GM19238 (cell line): ENCODE measurements around the gene BRD4.
"Not testable (repeated sequence)": the region's sequence is repeated elsewhere in the genome, so short reads cannot be mapped to it uniquely, and the experiment has no call there.

Experiments used
- DNase-seq: peaks from one replicate; pipeline ENCODE4 v3.0.0; 2011; ENCODE audit warnings: low spot score; ENCODE audit not compliant: insufficient read length

Gene BRD4

GRCh38 chr19:15332311-15332996 lies at the start of gene BRD4:
Gene BRD4 (minus strand): TSS chr19:15332539. CDS start chr19:15273099, 59,440 bp downstream.
- DNase-seq = peak; percentile 81

- DNase-seq = no peak
These were observed 49.5 kb upstream of the BRD4 start for GRCh38 chr19:15381864-15382263.

GRCh38 chr19:15381429-15381828 lies 49.1 kb upstream of the BRD4 start:
- no peak for DNase-seq

GRCh38 chr19:15379999-15380647 lies 47.8 kb upstream of the BRD4 start:
- peak; percentile 39 for DNase-seq

- peak; percentile 99 for DNase-seq
These were observed 47.0 kb upstream of the BRD4 start, which contains the start of gene AKAP8 for GRCh38 chr19:15379083-15379998. Gene AKAP8 (minus strand): TSS chr19:15379787. CDS start chr19:15379731, 56 bp downstream.

GRCh38 chr19:15378534-15379082 lies 46.3 kb upstream of the BRD4 start:
- peak; percentile 75 for DNase-seq

- no peak for DNase-seq
These were observed 42.6 kb upstream of the BRD4 start for GRCh38 chr19:15374796-15375440.

GRCh38 chr19:15374105-15374651 lies 41.8 kb upstream of the BRD4 start:
- no peak for DNase-seq

- DNase-seq = no peak
These were observed 41.3 kb upstream of the BRD4 start for GRCh38 chr19:15373644-15374043.

- no peak for DNase-seq
These were observed 40.6 kb upstream of the BRD4 start for GRCh38 chr19:15372891-15373301.

GRCh38 chr19:15372470-15372869 lies 40.1 kb upstream of the BRD4 start:
- no peak for DNase-seq

- no peak for DNase-seq
These were observed 39.5 kb upstream of the BRD4 start for GRCh38 chr19:15371786-15372380.

- DNase-seq = no peak
These were observed 38.8 kb upstream of the BRD4 start for GRCh38 chr19:15371119-15371518.

GRCh38 chr19:15369594-15369891 lies 37.2 kb upstream of the BRD4 start:
- no peak for DNase-seq

- DNase-seq = no peak
These were observed 36.7 kb upstream of the BRD4 start for GRCh38 chr19:15368798-15369593.

- DNase-seq = no peak
These were observed 35.8 kb upstream of the BRD4 start for GRCh38 chr19:15368051-15368632.

GRCh38 chr19:15367439-15367838 lies 35.1 kb upstream of the BRD4 start:
- no peak for DNase-seq

GRCh38 chr19:15365264-15365663 lies 32.9 kb upstream of the BRD4 start:
- no peak for DNase-seq

GRCh38 chr19:15363791-15364190 lies 31.5 kb upstream of the BRD4 start:
- not testable (repeated sequence) for DNase-seq
